ENCODE measurements around the gene PXDN.

GRCh38 chr2:1603059-1603458 is 141.3 kb downstream of the PXDN start:
- TF ChIP-seq CTCF (IDR thresholded peaks at IDR 0.05) (no peak), TP53 (CRISPR knock-in tag; IDR thresholded peaks at IDR 0.05) (no peak), CBFB (CRISPR knock-in tag; IDR thresholded peaks at IDR 0.05; ENCODE audit: low read depth) (no peak)
- TF ChIP-seq, protein P1, sequence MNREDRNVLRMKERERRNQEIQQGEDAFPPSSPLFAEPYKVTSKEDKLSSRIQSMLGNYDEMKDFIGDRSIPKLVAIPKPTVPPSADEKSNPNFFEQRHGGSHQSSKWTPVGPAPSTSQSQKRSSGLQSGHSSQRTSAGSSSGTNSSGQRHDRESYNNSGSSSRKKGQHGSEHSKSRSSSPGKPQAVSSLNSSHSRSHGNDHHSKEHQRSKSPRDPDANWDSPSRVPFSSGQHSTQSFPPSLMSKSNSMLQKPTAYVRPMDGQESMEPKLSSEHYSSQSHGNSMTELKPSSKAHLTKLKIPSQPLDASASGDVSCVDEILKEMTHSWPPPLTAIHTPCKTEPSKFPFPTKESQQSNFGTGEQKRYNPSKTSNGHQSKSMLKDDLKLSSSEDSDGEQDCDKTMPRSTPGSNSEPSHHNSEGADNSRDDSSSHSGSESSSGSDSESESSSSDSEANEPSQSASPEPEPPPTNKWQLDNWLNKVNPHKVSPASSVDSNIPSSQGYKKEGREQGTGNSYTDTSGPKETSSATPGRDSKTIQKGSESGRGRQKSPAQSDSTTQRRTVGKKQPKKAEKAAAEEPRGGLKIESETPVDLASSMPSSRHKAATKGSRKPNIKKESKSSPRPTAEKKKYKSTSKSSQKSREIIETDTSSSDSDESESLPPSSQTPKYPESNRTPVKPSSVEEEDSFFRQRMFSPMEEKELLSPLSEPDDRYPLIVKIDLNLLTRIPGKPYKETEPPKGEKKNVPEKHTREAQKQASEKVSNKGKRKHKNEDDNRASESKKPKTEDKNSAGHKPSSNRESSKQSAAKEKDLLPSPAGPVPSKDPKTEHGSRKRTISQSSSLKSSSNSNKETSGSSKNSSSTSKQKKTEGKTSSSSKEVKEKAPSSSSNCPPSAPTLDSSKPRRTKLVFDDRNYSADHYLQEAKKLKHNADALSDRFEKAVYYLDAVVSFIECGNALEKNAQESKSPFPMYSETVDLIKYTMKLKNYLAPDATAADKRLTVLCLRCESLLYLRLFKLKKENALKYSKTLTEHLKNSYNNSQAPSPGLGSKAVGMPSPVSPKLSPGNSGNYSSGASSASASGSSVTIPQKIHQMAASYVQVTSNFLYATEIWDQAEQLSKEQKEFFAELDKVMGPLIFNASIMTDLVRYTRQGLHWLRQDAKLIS (CRISPR knock-in tag; IDR thresholded peaks at IDR 0.05; ENCODE audit: borderline replicate concordance): no peak
- TF ChIP-seq, protein P2, sequence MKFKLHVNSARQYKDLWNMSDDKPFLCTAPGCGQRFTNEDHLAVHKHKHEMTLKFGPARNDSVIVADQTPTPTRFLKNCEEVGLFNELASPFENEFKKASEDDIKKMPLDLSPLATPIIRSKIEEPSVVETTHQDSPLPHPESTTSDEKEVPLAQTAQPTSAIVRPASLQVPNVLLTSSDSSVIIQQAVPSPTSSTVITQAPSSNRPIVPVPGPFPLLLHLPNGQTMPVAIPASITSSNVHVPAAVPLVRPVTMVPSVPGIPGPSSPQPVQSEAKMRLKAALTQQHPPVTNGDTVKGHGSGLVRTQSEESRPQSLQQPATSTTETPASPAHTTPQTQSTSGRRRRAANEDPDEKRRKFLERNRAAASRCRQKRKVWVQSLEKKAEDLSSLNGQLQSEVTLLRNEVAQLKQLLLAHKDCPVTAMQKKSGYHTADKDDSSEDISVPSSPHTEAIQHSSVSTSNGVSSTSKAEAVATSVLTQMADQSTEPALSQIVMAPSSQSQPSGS (CRISPR knock-in tag; IDR thresholded peaks at IDR 0.05; ENCODE audit: borderline replicate concordance, low read depth): no peak
- TF ChIP-seq, protein P3, sequence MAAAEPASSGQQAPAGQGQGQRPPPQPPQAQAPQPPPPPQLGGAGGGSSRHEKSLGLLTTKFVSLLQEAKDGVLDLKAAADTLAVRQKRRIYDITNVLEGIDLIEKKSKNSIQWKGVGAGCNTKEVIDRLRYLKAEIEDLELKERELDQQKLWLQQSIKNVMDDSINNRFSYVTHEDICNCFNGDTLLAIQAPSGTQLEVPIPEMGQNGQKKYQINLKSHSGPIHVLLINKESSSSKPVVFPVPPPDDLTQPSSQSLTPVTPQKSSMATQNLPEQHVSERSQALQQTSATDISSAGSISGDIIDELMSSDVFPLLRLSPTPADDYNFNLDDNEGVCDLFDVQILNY (CRISPR knock-in tag; IDR thresholded peaks at IDR 0.05): no peak
- TF ChIP-seq, protein P4, sequence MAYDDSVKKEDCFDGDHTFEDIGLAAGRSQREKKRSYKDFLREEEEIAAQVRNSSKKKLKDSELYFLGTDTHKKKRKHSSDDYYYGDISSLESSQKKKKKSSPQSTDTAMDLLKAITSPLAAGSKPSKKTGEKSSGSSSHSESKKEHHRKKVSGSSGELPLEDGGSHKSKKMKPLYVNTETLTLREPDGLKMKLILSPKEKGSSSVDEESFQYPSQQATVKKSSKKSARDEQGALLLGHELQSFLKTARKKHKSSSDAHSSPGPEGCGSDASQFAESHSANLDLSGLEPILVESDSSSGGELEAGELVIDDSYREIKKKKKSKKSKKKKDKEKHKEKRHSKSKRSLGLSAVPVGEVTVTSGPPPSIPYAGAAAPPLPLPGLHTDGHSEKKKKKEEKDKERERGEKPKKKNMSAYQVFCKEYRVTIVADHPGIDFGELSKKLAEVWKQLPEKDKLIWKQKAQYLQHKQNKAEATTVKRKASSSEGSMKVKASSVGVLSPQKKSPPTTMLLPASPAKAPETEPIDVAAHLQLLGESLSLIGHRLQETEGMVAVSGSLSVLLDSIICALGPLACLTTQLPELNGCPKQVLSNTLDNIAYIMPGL (CRISPR knock-in tag; IDR thresholded peaks at IDR 0.05): no peak
